Heart right ventricle (tissue), 16 donors: ENCODE results near the gene TRANK1. TPM values are rescaled to one million over a fixed set of nuclear protein-coding genes. Genes with fewer than 3 reads are reported as not detected.

Experiments
- ATAC-seq, 8 donors: fragments of 200-7000 bp; cut with Tn5 transposase; one replicate each; pipeline ENCODE4 v1.9.1; 2020; ENCODE audit warnings: mild to moderate bottlenecking in 8 of 8, moderate library complexity in 8 of 8, moderate number of reproducible peaks in 1 of 8
- DNase-seq, 2 donors: peaks; one replicate each; pipeline ENCODE4 v3.0.0-alpha.2; 2020
- H3K27ac ChIP-seq, 10 donors: fragments of 200-600 bp; sonication (generic) in 2 of 10; one replicate each; pipeline versions ENCODE4 v1.5.0 to v1.8.0; 2020 to 2022; ENCODE audit warnings: mild to moderate bottlenecking in 3 of 10
- H3K27me3 ChIP-seq, 7 donors: fragments of 200-600 bp; one replicate each; pipeline ENCODE4 v1.8.0; 2021 to 2022; ENCODE audit warnings: mild to moderate bottlenecking in 2 of 7
- H3K36me3 ChIP-seq, 9 donors: fragments of 200-600 bp; sonication (generic) in 1 of 9; one replicate each; pipeline versions ENCODE4 v1.5.0 to v1.8.0; 2020 to 2022; ENCODE audit warnings: mild to moderate bottlenecking in 2 of 9
- H3K4me1 ChIP-seq, 9 donors: fragments of 200-600 bp; sonication (generic) in 1 of 9; one replicate each; pipeline versions ENCODE4 v1.5.0 to v1.8.0; 2020 to 2022; ENCODE audit warnings: mild to moderate bottlenecking in 4 of 9
- H3K4me3 ChIP-seq, 10 donors: fragments of 200-600 bp; sonication (generic) in 2 of 10; one replicate each; pipeline versions ENCODE4 v1.5.0 to v1.8.0; 2020 to 2022; ENCODE audit warnings: mild to moderate bottlenecking in 7 of 10, moderate library complexity in 2 of 10
- H3K9me3 ChIP-seq, 11 donors: fragments of 200-600 bp in 10 of 11; sonication (generic) in 2 of 11; one replicate each; pipeline versions ENCODE4 v1.5.0 to v1.8.0; 2013 to 2022; ENCODE audit warnings: mild to moderate bottlenecking in 2 of 11, control low read depth in 1 of 11, moderate library complexity in 1 of 11
- CTCF ChIP-seq, 9 donors: fragments of 200-600 bp; sonication (generic) in 2 of 9; IDR thresholded peaks; one replicate each; pipeline versions ENCODE4 v1.5.0 to v1.8.0; 2021 to 2022; ENCODE audit warnings: antibody characterized with exemption in 9 of 9, mild to moderate bottlenecking in 5 of 9, moderate library complexity in 1 of 9
- WGBS, 2 donors: extraction: QIAGEN DNeasy Blood & Tissue Kit; methylation state at CpG; one replicate each; pipeline ENCODE4 v1.1.7; 2013; ENCODE audit warnings: inconsistent platforms in 1 of 2; 5-methylcytosine and 5-hydroxymethylcytosine counted together
- intact Hi-C, 10 donors: fragments of 100-400 bp; cut with DNase I; formaldehyde crosslinking; loops; one replicate each; pipeline versions ENCODE4 v1.11.1 to v1.14.2; 2022
- polyA plus RNA-seq, 2 donors: library from polyadenylated mRNA; stranded (reverse); fragments of 200-250 nt; gene quantifications; one replicate each; pipeline ENCODE4 v1.2.3, GENCODE V29; 2013
- total RNA-seq, 10 donors: library from RNA; stranded (reverse); fragmentation: NEBNext Ultra II Directional in 3 of 10; extraction: Animal tissue kit (Norgen Biotek cat#: 25700) in 3 of 10; gene quantifications; one replicate each; pipeline versions ENCODE4 v1.2.1 to v1.2.4, GENCODE V29; 2021 to 2023
- donor health status: Arrhythmogenic right ventricular cardiomyopathy.
- donor health status: ischemic (EF 13 %, LVEDD 7.1; RV severe dilation, severe dysfunction).
- donor health status: healthy with polysubstance abuse.
- donor health status: DM: no; HTN: yes; CAD: no.
- donor health status: DM: no; HTN: no; CAD: no.
- donor health status: ischemic (EF 25% LVEDD 6.9; RV normal size, moderate dysfunction).
- donor health status: ischemic (EF 25% LVEDD 5.7; RV mildly dilated, moderate dysfunction).
- donor health status: healthy.
- donor health status: DM: yes; HTN: yes; CAD: no.
- donor health status: Ischemic cardiomyopathy.
- donor health status: ischemic (EF 35%, LVEDD 5.7; RV mildly dilated, moderate dysfunction).
- donor health status: nonischemic (EF 11% LVEDD 7.7; RV severe dilation, severe dysfunction).
- donor health status: DM: yes; HTN: yes; CAD: no.
- donor health status: PGD.
- donor health status: ischemic (EF 29% LVEDD 5.4; RV normal size, mild dysfunction).
- donor health status: nonischemic (EF 23%, LVEDD 6.1; RV moderate dilation, normal function).

Gene TRANK1
- total and polyA plus RNA-seq, 12 donors = 1.3 to 20.8 (median 4.9) TPM

DNA sequence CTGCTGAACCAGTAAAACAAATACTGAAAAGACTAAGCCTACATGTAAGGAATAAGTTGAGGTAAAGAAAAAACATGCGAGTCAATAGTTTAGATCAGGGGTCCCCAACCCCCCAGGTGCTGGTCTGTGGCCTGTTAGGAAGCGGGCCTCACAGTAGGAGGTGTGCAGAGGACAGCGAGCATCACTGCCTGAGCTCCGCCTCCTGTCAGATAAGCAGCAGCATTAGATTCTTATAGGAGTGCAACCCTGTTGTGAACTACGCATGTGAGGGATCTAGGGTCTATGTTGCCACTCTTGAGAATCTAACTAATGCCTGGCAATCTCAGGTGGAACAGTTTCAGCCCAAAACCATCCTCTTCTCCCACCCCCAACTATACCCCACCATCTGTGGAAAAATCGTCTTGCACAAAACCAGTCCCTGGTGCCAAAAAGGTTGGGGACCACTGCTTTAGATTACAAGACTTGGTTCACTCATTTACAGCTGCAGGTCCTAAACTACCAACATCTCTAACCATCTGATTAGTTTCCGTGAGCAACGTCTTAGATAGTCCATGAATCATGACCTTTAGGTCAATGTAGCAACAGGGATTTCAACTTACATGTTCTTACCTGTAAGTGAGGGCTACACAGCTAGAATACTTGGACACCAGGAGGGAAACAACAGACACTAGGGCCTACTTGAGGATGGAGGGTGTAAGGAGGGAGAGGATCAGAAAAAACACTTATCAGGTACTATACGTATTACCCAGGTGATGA is 66.7 kb downstream of the TRANK1 start:
- WGBS, 2 donors = 89 to 91% methylated on average over 9 of the region's 9 CpGs
- H3K27ac ChIP-seq = no peak overlapping the region
- H3K9me3 ChIP-seq = no peaks in the 10 kb centered on the region
- TF ChIP-seq CTCF (IDR thresholded peaks at IDR 0.05) = no peak
- H3K36me3 ChIP-seq = peaks cover 0 to 27% (median 0%) of the 10 kb centered on the region in 9 donors
- H3K4me1 ChIP-seq = peaks cover 0 to 15% (median 0%) of the 10 kb centered on the region in 9 donors
- H3K27me3 ChIP-seq = no peaks in the 10 kb centered on the region
- ATAC-seq (no peak), DNase-seq (no peak)
- H3K4me3 ChIP-seq = no peak overlapping the region
- intact Hi-C loops = no loop called here

- no peaks in the 10 kb centered on the region for H3K27me3 ChIP-seq
- peaks cover 0 to 15% (median 0%) of the 10 kb centered on the region in 9 donors for H3K4me1 ChIP-seq
- H3K36me3 ChIP-seq = peaks cover 0 to 29% (median 0%) of the 10 kb centered on the region in 9 donors
- peak overlapping the region in 1 of 10 donors; percentile 83 for H3K27ac ChIP-seq
- ATAC-seq = peak in 3 of 8 donors; percentile 11 to 25 (median 19)
- TF ChIP-seq CTCF (IDR thresholded peaks at IDR 0.05) = no peak
- H3K4me3 ChIP-seq = peak overlapping the region in 1 of 10 donors; percentile 18
- intact Hi-C loops = no loop called here
- no peak for DNase-seq
- 88 to 93% methylated on average over 7 of the region's 7 CpGs for WGBS, 2 donors
- no peaks in the 10 kb centered on the region for H3K9me3 ChIP-seq
Observed at GRCh38 chr3:36876181-36876936, 68.5 kb downstream of the TRANK1 start.

- H3K36me3 ChIP-seq = peaks cover 0 to 34% (median 0%) of the 10 kb centered on the region in 9 donors
- 88% methylated on average over 3 of the region's 3 CpGs for WGBS, 2 donors
- H3K27me3 ChIP-seq = no peaks in the 10 kb centered on the region
- no peaks in the 10 kb centered on the region for H3K9me3 ChIP-seq
- DNase-seq (no peak), ATAC-seq (no peak)
- no peak for TF ChIP-seq CTCF (IDR thresholded peaks at IDR 0.05)
- no peak overlapping the region for H3K4me3 ChIP-seq
- intact Hi-C loops = no loop called here
- H3K27ac ChIP-seq = peak overlapping the region in 1 of 10 donors; percentile 83
- peaks cover 0 to 15% (median 0%) of the 10 kb centered on the region in 9 donors for H3K4me1 ChIP-seq
Observed at GRCh38 chr3:36875397-36875796, 69.5 kb downstream of the TRANK1 start.

DNA sequence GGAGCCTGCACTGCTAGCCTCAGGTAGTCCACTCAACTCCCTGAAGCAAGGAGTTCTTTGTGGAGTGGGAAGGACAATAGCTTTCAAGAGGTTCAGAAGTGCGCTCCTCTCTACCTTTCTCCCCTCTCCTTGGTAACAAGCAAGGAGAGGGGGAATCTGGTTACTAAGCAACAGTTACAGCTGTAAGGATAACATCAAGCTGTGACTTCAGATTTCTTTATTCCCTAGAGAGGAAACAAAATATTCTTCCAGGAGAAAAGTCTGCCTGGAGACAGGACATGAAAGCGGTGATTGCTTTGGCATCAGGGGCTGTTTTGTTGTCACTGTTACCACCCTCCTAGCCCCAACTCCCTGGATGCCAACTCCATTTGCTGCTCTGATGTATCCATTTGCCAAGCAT is 70.4 kb downstream of the TRANK1 start:
- Histone ChIP-seq H3K36me3 (peaks cover 0 to 37% (median 0%) of the 10 kb centered on the region in 9 donors), H3K27me3 (no peaks in the 10 kb centered on the region), H3K4me3 (no peak overlapping the region), H3K4me1 (peaks cover 0 to 15% (median 0%) of the 10 kb centered on the region in 9 donors), H3K27ac (no peak overlapping the region), H3K9me3 (no peaks in the 10 kb centered on the region)
- intact Hi-C loops = loop anchor here in 1 of 10 donors (5.0 kb wide), 1 partner anchor 142 kb away; no protein-coding TSS in a partner anchor
- DNase-seq (no peak), ATAC-seq (peak in 1 of 8 donors; percentile 37)
- TF ChIP-seq CTCF (IDR thresholded peaks at IDR 0.05) = no peak
- whole genome bisulfite sequencing, 2 donors = 69 to 74% methylated on average over 2 of the region's 2 CpGs
